GM19239 (cell line): Measurements from ENCODE around the gene ANXA1.
"Not testable (repeated sequence)": the region's sequence is repeated elsewhere in the genome, so short reads cannot be mapped to it uniquely, and the experiment has no call there.

Experiments used
- DNase-seq: peaks from one replicate; pipeline ENCODE4 v3.0.0; 2011; ENCODE audit warnings: low spot score; ENCODE audit not compliant: insufficient read length
- FAIRE-seq: peaks from 2 replicates; lab custom pipeline; 2011; peaks lifted over from hg19 to GRCh38; lab: Jason Lieb, UNC

The ANXA1 gene

GRCh38 chr9:73162987-73163768 is 11.5 kb downstream of the ANXA1 start:
- FAIRE-seq: no peak
- DNase-seq: no peak

- FAIRE-seq: no peak
Measured at GRCh38 chr9:73165911-73166310, 14.2 kb downstream of the ANXA1 start.

GRCh38 chr9:73166468-73166867 is 14.8 kb downstream of the ANXA1 start:
- FAIRE-seq: no peak
- DNase-seq: no peak

More at GRCh38 chr9:73165911-73166310, 14.2 kb downstream of the ANXA1 start:
- DNase-seq: no peak

GRCh38 chr9:73167614-73168013 is 15.9 kb downstream of the ANXA1 start:
- FAIRE-seq (peak; percentile 51), DNase-seq (no peak)

GRCh38 chr9:73168298-73168934 is 16.8 kb downstream of the ANXA1 start:
- FAIRE-seq: no peak

GRCh38 chr9:73170185-73170957 is 18.7 kb downstream of the ANXA1 start:
- no peak for DNase-seq
- FAIRE-seq: no peak

More at GRCh38 chr9:73168298-73168934, 16.8 kb downstream of the ANXA1 start:
- no peak for DNase-seq

- DNase-seq (no peak), FAIRE-seq (no peak)
Measured at GRCh38 chr9:73172901-73173215, 21.2 kb downstream of the ANXA1 start.

GRCh38 chr9:73173557-73174329 is 22.1 kb downstream of the ANXA1 start:
- FAIRE-seq (no peak), DNase-seq (no peak)

GRCh38 chr9:73174330-73174980 is 22.8 kb downstream of the ANXA1 start:
- DNase-seq (no peak), FAIRE-seq (no peak)

GRCh38 chr9:73176450-73176875 is 24.8 kb downstream of the ANXA1 start:
- no peak for FAIRE-seq
- DNase-seq: no peak

- no peak for FAIRE-seq
- DNase-seq: no peak
Measured at GRCh38 chr9:73178044-73178443, 26.4 kb downstream of the ANXA1 start.

GRCh38 chr9:73179589-73179988 is 27.9 kb downstream of the ANXA1 start:
- no peak for FAIRE-seq
- DNase-seq: no peak

- DNase-seq (no peak), FAIRE-seq (no peak)
Measured at GRCh38 chr9:73180403-73180802, 28.7 kb downstream of the ANXA1 start.

GRCh38 chr9:73182928-73183327 is 31.3 kb downstream of the ANXA1 start:
- DNase-seq (no peak), FAIRE-seq (no peak)

- peak; percentile 44 for FAIRE-seq
Measured at GRCh38 chr9:73183428-73183827, 31.8 kb downstream of the ANXA1 start.

GRCh38 chr9:73183917-73184861 is 32.5 kb downstream of the ANXA1 start:
- DNase-seq (no peak), FAIRE-seq (no peak)

More at GRCh38 chr9:73183428-73183827, 31.8 kb downstream of the ANXA1 start:
- DNase-seq: no peak

GRCh38 chr9:73191109-73191508 is 39.4 kb downstream of the ANXA1 start:
- FAIRE-seq, DNase-seq: not testable (repeated sequence)

- DNase-seq (no peak), FAIRE-seq (no peak)
Measured at GRCh38 chr9:73194284-73194683, 42.6 kb downstream of the ANXA1 start.

GRCh38 chr9:73199448-73199847 is 47.8 kb downstream of the ANXA1 start:
- FAIRE-seq: no peak
- DNase-seq: no peak
